ENCODE results near the gene GATB.

The GATB gene

GRCh38 chr4:151709071-151709470 lies 51.7 kb downstream of the GATB start:
- Histone ChIP-seq H3K9me3 (ENCODE audit: low read depth, low read length) (no peaks in the 10 kb centered on the region), H3K9ac (ENCODE audit: insufficient read length) (no peak overlapping the region), H3K36me3 (ENCODE audit: insufficient read depth, low read length) (no peaks in the 10 kb centered on the region), H3K4me3 (no peak overlapping the region), H3K27ac (no peak overlapping the region)
- TF ChIP-seq EZH2 (IDR thresholded peaks at IDR 0.05) (no peak), POLR2AphosphoS5 (IDR thresholded peaks at IDR 0.05; ENCODE audit: borderline replicate concordance, low read depth, low read length) (no peak), FOXP2 (optimal IDR thresholded peaks at IDR 0.05; ENCODE audit: control extremely low read depth, extremely low read length, insufficient read depth) (no peak)
- no peak for DNase-seq (ENCODE audit: low read depth, low spot score)

- TF ChIP-seq FOXP2 (optimal IDR thresholded peaks at IDR 0.05; ENCODE audit: control extremely low read depth, extremely low read length, insufficient read depth) (no peak), POLR2AphosphoS5 (IDR thresholded peaks at IDR 0.05; ENCODE audit: borderline replicate concordance, low read depth, low read length) (no peak), EZH2 (IDR thresholded peaks at IDR 0.05) (no peak)
- no peaks in the 10 kb centered on the region for H3K9me3 ChIP-seq (ENCODE audit: low read depth, low read length)
- no peak overlapping the region for H3K9ac ChIP-seq (ENCODE audit: insufficient read length)
- no peaks in the 10 kb centered on the region for H3K36me3 ChIP-seq (ENCODE audit: insufficient read depth, low read length)
- no peak overlapping the region for H3K27ac ChIP-seq
- H3K4me3 ChIP-seq, result no peak overlapping the region
- no peak for DNase-seq (ENCODE audit: low read depth, low spot score)
These were observed 52.7 kb downstream of the GATB start for GRCh38 chr4:151708100-151708499.

- no peaks in the 10 kb centered on the region for H3K36me3 ChIP-seq (ENCODE audit: insufficient read depth, low read length)
- no peak overlapping the region for H3K4me3 ChIP-seq
- H3K27ac ChIP-seq, result no peak overlapping the region
- no peak overlapping the region for H3K9ac ChIP-seq (ENCODE audit: insufficient read length)
- no peaks in the 10 kb centered on the region for H3K9me3 ChIP-seq (ENCODE audit: low read depth, low read length)
- TF ChIP-seq POLR2AphosphoS5 (IDR thresholded peaks at IDR 0.05; ENCODE audit: borderline replicate concordance, low read depth, low read length) (no peak), EZH2 (IDR thresholded peaks at IDR 0.05) (no peak), FOXP2 (optimal IDR thresholded peaks at IDR 0.05; ENCODE audit: control extremely low read depth, extremely low read length, insufficient read depth) (no peak)
- DNase-seq (ENCODE audit: low read depth, low spot score), result no peak
These were observed 57.4 kb downstream of the GATB start for GRCh38 chr4:151703401-151703800.

DNA sequence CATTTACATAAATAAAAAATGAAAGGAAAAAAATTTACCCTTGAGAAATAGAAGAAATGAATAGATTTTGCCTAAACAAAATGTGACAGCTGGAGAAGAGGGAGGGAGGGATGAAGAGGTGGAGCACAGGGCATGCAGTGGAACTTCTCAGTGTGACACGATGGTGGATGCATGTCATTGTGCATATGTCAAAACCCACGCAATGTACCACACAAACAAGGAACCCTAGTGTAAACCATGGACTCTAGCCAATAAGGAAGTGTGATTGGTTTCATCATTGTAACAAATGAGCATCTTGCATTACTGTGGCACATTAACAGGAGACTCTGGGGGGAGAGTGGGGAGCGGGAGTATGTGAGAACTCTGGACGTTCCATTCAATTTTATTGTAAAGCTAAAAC lies 58.6 kb downstream of the GATB start:
- H3K27ac ChIP-seq, result no peak overlapping the region
- no peaks in the 10 kb centered on the region for H3K9me3 ChIP-seq (ENCODE audit: low read depth, low read length)
- no peak overlapping the region for H3K4me3 ChIP-seq
- DNase-seq (ENCODE audit: low read depth, low spot score), result no peak
- H3K9ac ChIP-seq (ENCODE audit: insufficient read length), result no peak overlapping the region
- no peaks in the 10 kb centered on the region for H3K36me3 ChIP-seq (ENCODE audit: insufficient read depth, low read length)
- TF ChIP-seq FOXP2 (optimal IDR thresholded peaks at IDR 0.05; ENCODE audit: control extremely low read depth, extremely low read length, insufficient read depth) (no peak), EZH2 (IDR thresholded peaks at IDR 0.05) (no peak), POLR2AphosphoS5 (IDR thresholded peaks at IDR 0.05; ENCODE audit: borderline replicate concordance, low read depth, low read length) (no peak)

DNA sequence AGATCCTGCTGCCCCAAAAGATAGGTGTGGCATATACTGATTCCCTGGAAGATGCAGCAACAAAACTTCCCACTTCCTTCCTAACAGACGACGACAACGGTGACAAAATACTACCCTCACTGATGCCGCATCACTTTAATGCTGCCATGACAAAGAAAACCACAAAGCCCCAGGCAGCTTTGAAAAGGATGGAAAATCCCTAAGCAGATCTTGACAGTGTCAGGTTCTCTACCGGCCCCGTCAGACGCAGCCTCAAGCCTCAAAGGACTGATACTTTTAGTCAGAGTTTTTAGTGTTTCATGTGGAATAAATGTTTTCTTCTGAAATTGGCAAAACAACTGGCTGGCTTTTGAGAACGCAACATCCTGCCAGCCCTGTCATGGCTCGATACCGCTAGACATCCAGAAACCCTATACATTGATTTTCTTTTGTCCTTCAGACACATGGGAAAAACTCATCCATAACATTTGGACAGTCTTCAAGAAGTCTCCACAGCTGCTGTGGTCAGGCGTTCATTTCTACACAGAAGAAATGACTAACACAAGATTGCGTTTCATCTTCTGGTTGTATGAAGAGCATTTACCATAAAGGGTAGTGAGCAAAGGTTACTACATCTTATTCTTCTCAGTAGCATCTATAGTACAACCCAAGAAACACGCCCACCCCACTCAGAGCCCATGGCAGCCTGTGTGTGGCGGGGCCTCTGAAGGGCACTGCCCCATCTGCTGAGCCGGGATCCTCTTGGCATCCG lies 60.1 kb downstream of the GATB start:
- no peak for DNase-seq (ENCODE audit: low read depth, low spot score)
- Histone ChIP-seq H3K4me3 (no peak overlapping the region), H3K9me3 (ENCODE audit: low read depth, low read length) (no peaks in the 10 kb centered on the region), H3K36me3 (ENCODE audit: insufficient read depth, low read length) (no peaks in the 10 kb centered on the region), H3K27ac (no peak overlapping the region), H3K9ac (ENCODE audit: insufficient read length) (no peak overlapping the region)
- TF ChIP-seq POLR2AphosphoS5 (IDR thresholded peaks at IDR 0.05; ENCODE audit: borderline replicate concordance, low read depth, low read length) (no peak), FOXP2 (optimal IDR thresholded peaks at IDR 0.05; ENCODE audit: control extremely low read depth, extremely low read length, insufficient read depth) (no peak), EZH2 (IDR thresholded peaks at IDR 0.05) (no peak)

GRCh38 chr4:151698213-151698612 lies 62.6 kb downstream of the GATB start:
- TF ChIP-seq EZH2 (IDR thresholded peaks at IDR 0.05), result no peak
- no peak for TF ChIP-seq POLR2AphosphoS5 (IDR thresholded peaks at IDR 0.05; ENCODE audit: borderline replicate concordance, low read depth, low read length)
- TF ChIP-seq FOXP2 (optimal IDR thresholded peaks at IDR 0.05; ENCODE audit: control extremely low read depth, extremely low read length, insufficient read depth), result no peak
- no peak for DNase-seq (ENCODE audit: low read depth, low spot score)
- Histone ChIP-seq H3K36me3 (ENCODE audit: insufficient read depth, low read length) (no peaks in the 10 kb centered on the region), H3K9ac (ENCODE audit: insufficient read length) (no peak overlapping the region), H3K4me3 (no peak overlapping the region), H3K9me3 (ENCODE audit: low read depth, low read length) (no peaks in the 10 kb centered on the region), H3K27ac (no peak overlapping the region)

GRCh38 chr4:151694961-151695720 lies 65.7 kb downstream of the GATB start:
- no peak for DNase-seq (ENCODE audit: low read depth, low spot score)
- Histone ChIP-seq H3K9ac (ENCODE audit: insufficient read length) (no peak overlapping the region), H3K27ac (no peak overlapping the region), H3K4me3 (no peak overlapping the region), H3K36me3 (ENCODE audit: insufficient read depth, low read length) (no peaks in the 10 kb centered on the region), H3K9me3 (ENCODE audit: low read depth, low read length) (no peaks in the 10 kb centered on the region)
- TF ChIP-seq FOXP2 (optimal IDR thresholded peaks at IDR 0.05; ENCODE audit: control extremely low read depth, extremely low read length, insufficient read depth) (no peak), POLR2AphosphoS5 (IDR thresholded peaks at IDR 0.05; ENCODE audit: borderline replicate concordance, low read depth, low read length) (no peak), EZH2 (IDR thresholded peaks at IDR 0.05) (no peak)

GRCh38 chr4:151692821-151693673 lies 67.8 kb downstream of the GATB start:
- TF ChIP-seq FOXP2 (optimal IDR thresholded peaks at IDR 0.05; ENCODE audit: control extremely low read depth, extremely low read length, insufficient read depth), result no peak
- H3K4me3 ChIP-seq, result no peak overlapping the region
- H3K9me3 ChIP-seq (ENCODE audit: low read depth, low read length), result no peaks in the 10 kb centered on the region
- no peak overlapping the region for H3K9ac ChIP-seq (ENCODE audit: insufficient read length)
- no peak overlapping the region for H3K27ac ChIP-seq
- H3K36me3 ChIP-seq (ENCODE audit: insufficient read depth, low read length), result no peaks in the 10 kb centered on the region
- DNase-seq (ENCODE audit: low read depth, low spot score), result no peak
